ENCODE measurements around the gene MAGEA9B.
"Not testable (repeated sequence)": the region's sequence is repeated elsewhere in the genome, so short reads cannot be mapped to it uniquely, and the experiment has no call there.

DNA sequence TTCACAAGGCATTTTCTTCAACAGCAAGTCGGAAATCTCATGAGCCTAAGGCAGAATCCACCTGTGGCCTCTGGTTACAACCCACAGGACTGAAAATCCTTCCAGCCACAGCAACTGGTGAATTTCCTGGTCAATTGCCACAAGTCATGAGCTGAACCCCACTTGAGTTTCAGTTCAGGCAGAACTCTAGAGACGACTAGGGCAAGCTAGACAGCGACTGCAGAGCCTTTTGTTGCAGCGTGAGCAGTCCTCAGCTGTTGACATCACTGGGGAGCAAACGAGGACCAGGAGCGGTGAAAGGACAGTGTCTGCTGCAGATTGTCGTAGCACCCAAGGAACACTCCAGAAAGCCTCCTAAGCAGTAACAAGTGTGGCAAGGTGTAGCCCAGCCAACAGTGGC lies 8.7 kb upstream of the MAGEA9B start:
- TF ChIP-seq, protein P1, sequence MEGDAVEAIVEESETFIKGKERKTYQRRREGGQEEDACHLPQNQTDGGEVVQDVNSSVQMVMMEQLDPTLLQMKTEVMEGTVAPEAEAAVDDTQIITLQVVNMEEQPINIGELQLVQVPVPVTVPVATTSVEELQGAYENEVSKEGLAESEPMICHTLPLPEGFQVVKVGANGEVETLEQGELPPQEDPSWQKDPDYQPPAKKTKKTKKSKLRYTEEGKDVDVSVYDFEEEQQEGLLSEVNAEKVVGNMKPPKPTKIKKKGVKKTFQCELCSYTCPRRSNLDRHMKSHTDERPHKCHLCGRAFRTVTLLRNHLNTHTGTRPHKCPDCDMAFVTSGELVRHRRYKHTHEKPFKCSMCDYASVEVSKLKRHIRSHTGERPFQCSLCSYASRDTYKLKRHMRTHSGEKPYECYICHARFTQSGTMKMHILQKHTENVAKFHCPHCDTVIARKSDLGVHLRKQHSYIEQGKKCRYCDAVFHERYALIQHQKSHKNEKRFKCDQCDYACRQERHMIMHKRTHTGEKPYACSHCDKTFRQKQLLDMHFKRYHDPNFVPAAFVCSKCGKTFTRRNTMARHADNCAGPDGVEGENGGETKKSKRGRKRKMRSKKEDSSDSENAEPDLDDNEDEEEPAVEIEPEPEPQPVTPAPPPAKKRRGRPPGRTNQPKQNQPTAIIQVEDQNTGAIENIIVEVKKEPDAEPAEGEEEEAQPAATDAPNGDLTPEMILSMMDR (IDR thresholded peaks at IDR 0.05; ENCODE audit: insufficient read depth, low read length) = not testable (repeated sequence)
- not testable (repeated sequence) for TF ChIP-seq POLR2AphosphoS5 (IDR thresholded peaks at IDR 0.05; ENCODE audit: low read depth); GABPA (IDR thresholded peaks at IDR 0.05; ENCODE audit: low read depth); SPI1 (IDR thresholded peaks at IDR 0.05; ENCODE audit: borderline replicate concordance, low read depth)
- TF ChIP-seq, protein P2, sequence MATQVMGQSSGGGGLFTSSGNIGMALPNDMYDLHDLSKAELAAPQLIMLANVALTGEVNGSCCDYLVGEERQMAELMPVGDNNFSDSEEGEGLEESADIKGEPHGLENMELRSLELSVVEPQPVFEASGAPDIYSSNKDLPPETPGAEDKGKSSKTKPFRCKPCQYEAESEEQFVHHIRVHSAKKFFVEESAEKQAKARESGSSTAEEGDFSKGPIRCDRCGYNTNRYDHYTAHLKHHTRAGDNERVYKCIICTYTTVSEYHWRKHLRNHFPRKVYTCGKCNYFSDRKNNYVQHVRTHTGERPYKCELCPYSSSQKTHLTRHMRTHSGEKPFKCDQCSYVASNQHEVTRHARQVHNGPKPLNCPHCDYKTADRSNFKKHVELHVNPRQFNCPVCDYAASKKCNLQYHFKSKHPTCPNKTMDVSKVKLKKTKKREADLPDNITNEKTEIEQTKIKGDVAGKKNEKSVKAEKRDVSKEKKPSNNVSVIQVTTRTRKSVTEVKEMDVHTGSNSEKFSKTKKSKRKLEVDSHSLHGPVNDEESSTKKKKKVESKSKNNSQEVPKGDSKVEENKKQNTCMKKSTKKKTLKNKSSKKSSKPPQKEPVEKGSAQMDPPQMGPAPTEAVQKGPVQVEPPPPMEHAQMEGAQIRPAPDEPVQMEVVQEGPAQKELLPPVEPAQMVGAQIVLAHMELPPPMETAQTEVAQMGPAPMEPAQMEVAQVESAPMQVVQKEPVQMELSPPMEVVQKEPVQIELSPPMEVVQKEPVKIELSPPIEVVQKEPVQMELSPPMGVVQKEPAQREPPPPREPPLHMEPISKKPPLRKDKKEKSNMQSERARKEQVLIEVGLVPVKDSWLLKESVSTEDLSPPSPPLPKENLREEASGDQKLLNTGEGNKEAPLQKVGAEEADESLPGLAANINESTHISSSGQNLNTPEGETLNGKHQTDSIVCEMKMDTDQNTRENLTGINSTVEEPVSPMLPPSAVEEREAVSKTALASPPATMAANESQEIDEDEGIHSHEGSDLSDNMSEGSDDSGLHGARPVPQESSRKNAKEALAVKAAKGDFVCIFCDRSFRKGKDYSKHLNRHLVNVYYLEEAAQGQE (IDR thresholded peaks at IDR 0.05; ENCODE audit: insufficient replicate concordance, low read depth) = not testable (repeated sequence)
